ENCODE measurements around the gene TBX19. TPM values are rescaled to one million over a fixed set of nuclear protein-coding genes. Genes with fewer than 3 reads are reported as not detected.

Gene TBX19
- total and polyA plus RNA-seq, 2 experiments from 2014 or later, result 0.57 to 1.9 TPM

GRCh38 chr1:168341483-168341975, 60.9 kb downstream of the TBX19 start:
- H3K4me2 ChIP-seq, result no peak overlapping the region

GRCh38 chr1:168342572-168343280, 62.0 kb downstream of the TBX19 start:
- no peaks in the 10 kb centered on the region for H3K9me2 ChIP-seq (replicated peaks; ENCODE audit: insufficient read depth)
- no peaks in the 10 kb centered on the region for H3K27me3 ChIP-seq
- H3K4me2 ChIP-seq, result peak overlapping the region; percentile 70
- TF ChIP-seq CTCF (IDR thresholded peaks at IDR 0.05; ENCODE audit: poor library complexity), result peak; percentile 77
- no peak for TF ChIP-seq EZH2phosphoT487 (IDR thresholded peaks at IDR 0.05; ENCODE audit: low read depth, severe bottlenecking, unreplicated experiment)
- H3K79me2 ChIP-seq, result no peaks in the 10 kb centered on the region
- no peaks in the 10 kb centered on the region for H4K20me1 ChIP-seq (ENCODE audit: insufficient read depth, poor library complexity, severe bottlenecking)
- peak; percentile 92 for DNase-seq (ENCODE audit: low spot score)
- no peak overlapping the region for H3K4me3 ChIP-seq
- H3K4me1 ChIP-seq (ENCODE audit: insufficient read depth), result peaks cover 3% of the 10 kb centered on the region
- no peaks in the 10 kb centered on the region for H3K36me3 ChIP-seq (replicated peaks; ENCODE audit: insufficient read depth, low read depth)
- no peaks in the 10 kb centered on the region for H3K9me3 ChIP-seq (ENCODE audit: low read depth)
- 18% methylated on average over 21 of the region's 21 CpGs for WGBS (ENCODE audit: low lambda C conversion rate, missing lambda C conversion rate)
- no peak overlapping the region for H3K27ac ChIP-seq
- peak overlapping the region; percentile 45 for H2AFZ ChIP-seq

More at GRCh38 chr1:168341483-168341975, 60.9 kb downstream of the TBX19 start:
- Histone ChIP-seq H3K36me3 (replicated peaks; ENCODE audit: insufficient read depth, low read depth) (no peaks in the 10 kb centered on the region), H3K27ac (no peak overlapping the region), H3K4me1 (ENCODE audit: insufficient read depth) (peaks cover 3% of the 10 kb centered on the region), H3K79me2 (no peaks in the 10 kb centered on the region), H4K20me1 (ENCODE audit: insufficient read depth, poor library complexity, severe bottlenecking) (no peaks in the 10 kb centered on the region), H3K9me3 (ENCODE audit: low read depth) (no peaks in the 10 kb centered on the region), H3K9me2 (replicated peaks; ENCODE audit: insufficient read depth) (no peaks in the 10 kb centered on the region), H3K27me3 (no peaks in the 10 kb centered on the region), H3K4me3 (no peak overlapping the region), H2AFZ (no peak overlapping the region)
- TF ChIP-seq EZH2 (IDR thresholded peaks at IDR 0.05; ENCODE audit: borderline replicate concordance) (no peak), CTCF (IDR thresholded peaks at IDR 0.05; ENCODE audit: poor library complexity) (no peak), EZH2phosphoT487 (IDR thresholded peaks at IDR 0.05; ENCODE audit: low read depth, severe bottlenecking, unreplicated experiment) (no peak)
- WGBS (ENCODE audit: low lambda C conversion rate, missing lambda C conversion rate), result 95% methylated on average over 3 of the region's 3 CpGs
- DNase-seq (ENCODE audit: low spot score), result no peak

- no peak for TF ChIP-seq EZH2phosphoT487 (IDR thresholded peaks at IDR 0.05; ENCODE audit: low read depth, severe bottlenecking, unreplicated experiment)
- no peak for TF ChIP-seq EZH2 (IDR thresholded peaks at IDR 0.05; ENCODE audit: borderline replicate concordance)
- TF ChIP-seq CTCF (IDR thresholded peaks at IDR 0.05; ENCODE audit: poor library complexity), result no peak
- peaks cover 3% of the 10 kb centered on the region for H3K4me1 ChIP-seq (ENCODE audit: insufficient read depth)
- no peak overlapping the region for H3K4me3 ChIP-seq
- no peak overlapping the region for H3K27ac ChIP-seq
- H3K27me3 ChIP-seq, result no peaks in the 10 kb centered on the region
- no peaks in the 10 kb centered on the region for H4K20me1 ChIP-seq (ENCODE audit: insufficient read depth, poor library complexity, severe bottlenecking)
- 83% methylated on average over 6 of the region's 6 CpGs for WGBS (ENCODE audit: low lambda C conversion rate, missing lambda C conversion rate)
- no peaks in the 10 kb centered on the region for H3K79me2 ChIP-seq
- no peaks in the 10 kb centered on the region for H3K9me2 ChIP-seq (replicated peaks; ENCODE audit: insufficient read depth)
- no peaks in the 10 kb centered on the region for H3K9me3 ChIP-seq (ENCODE audit: low read depth)
- H3K36me3 ChIP-seq (replicated peaks; ENCODE audit: insufficient read depth, low read depth), result no peaks in the 10 kb centered on the region
- H2AFZ ChIP-seq, result no peak overlapping the region
- DNase-seq (ENCODE audit: low spot score), result no peak
- H3K4me2 ChIP-seq, result no peak overlapping the region
These were observed 62.9 kb downstream of the TBX19 start for GRCh38 chr1:168343566-168343965.

All from hepatocyte (in vitro differentiated cells).